ENCODE data around the gene COX8C.
A peak's percentile ranks its signal among the peaks of the same experiment; 100 is the strongest.

Gene COX8C

GRCh38 chr14:93348292-93348691 is 1.3 kb downstream of the COX8C start (continued):
- TF ChIP-seq ZNF629 (tag by site-specific recombination; IDR thresholded peaks at IDR 0.05) = peak; percentile 92
- TF ChIP-seq ZNF133 (tag by site-specific recombination; IDR thresholded peaks at IDR 0.05) = no peak
- peak; percentile 86 for TF ChIP-seq WT1 (tag by site-specific recombination; IDR thresholded peaks at IDR 0.05)
- no peak for TF ChIP-seq GLIS2 (tag by site-specific recombination; IDR thresholded peaks at IDR 0.05)
- TF ChIP-seq ZNF280C (tag by site-specific recombination; IDR thresholded peaks at IDR 0.05) = no peak
- peak; percentile 91 for TF ChIP-seq ATF2 (tag by site-specific recombination; IDR thresholded peaks at IDR 0.05; ENCODE audit: low read depth)
- TF ChIP-seq BCL6B (tag by site-specific recombination; IDR thresholded peaks at IDR 0.05) = no peak
- TF ChIP-seq ZBTB26 (tag by site-specific recombination; optimal IDR thresholded peaks at IDR 0.05) = no peak
- no peak for TF ChIP-seq PRDM10 (tag by site-specific recombination; IDR thresholded peaks at IDR 0.05)
- TF ChIP-seq ZNF664 (tag by site-specific recombination; IDR thresholded peaks at IDR 0.05) = peak; percentile 99
- no peak for TF ChIP-seq TCF7L2 (IDR thresholded peaks at IDR 0.05; ENCODE audit: borderline replicate concordance, low read depth, low read length)
- TF ChIP-seq SETDB1 (IDR thresholded peaks at IDR 0.05; ENCODE audit: insufficient read length, low read length) = no peak
- no peak for TF ChIP-seq ZNF510 (tag by site-specific recombination; IDR thresholded peaks at IDR 0.05; ENCODE audit: insufficient replicate concordance)
- TF ChIP-seq ZNF548 (tag by site-specific recombination; IDR thresholded peaks at IDR 0.05) = no peak
- no peak for TF ChIP-seq ZNF280D (tag by site-specific recombination; IDR thresholded peaks at IDR 0.05)
- no peak for TF ChIP-seq ZNF837 (tag by site-specific recombination; IDR thresholded peaks at IDR 0.05)
- TF ChIP-seq PRDM6 (tag by site-specific recombination; IDR thresholded peaks at IDR 0.05) = no peak; the same call in 1 of the 2 replicates

Measured in HEK293 (cell line).